ENCODE results near the gene SNCAIP.

SNCAIP gene

GRCh38 chr5:122401976-122402725 lies 90.1 kb downstream of the SNCAIP start:
- no peak for DNase-seq

GRCh38 chr5:122402955-122403685 lies 91.1 kb downstream of the SNCAIP start:
- no peak for DNase-seq

GRCh38 chr5:122404018-122404417 lies 92.0 kb downstream of the SNCAIP start:
- no peak for DNase-seq

GRCh38 chr5:122404653-122405362 lies 92.8 kb downstream of the SNCAIP start:
- no peak for DNase-seq

GRCh38 chr5:122405751-122406150 lies 93.7 kb downstream of the SNCAIP start:
- no peak for DNase-seq

GRCh38 chr5:122406181-122406580 lies 94.1 kb downstream of the SNCAIP start:
- DNase-seq: no peak

- DNase-seq: no peak
These were observed 96.7 kb downstream of the SNCAIP start for GRCh38 chr5:122408592-122409224.

- DNase-seq: no peak
These were observed 100.9 kb downstream of the SNCAIP start for GRCh38 chr5:122412966-122413365.

- DNase-seq: no peak
These were observed 101.7 kb downstream of the SNCAIP start for GRCh38 chr5:122413722-122414121.

- no peak for DNase-seq
These were observed 103.2 kb downstream of the SNCAIP start for GRCh38 chr5:122415030-122415800.

GRCh38 chr5:122415801-122416120 lies 103.7 kb downstream of the SNCAIP start:
- no peak for DNase-seq

- DNase-seq: no peak
These were observed 107.3 kb downstream of the SNCAIP start for GRCh38 chr5:122419142-122419894.

- no peak for DNase-seq
These were observed 108.1 kb downstream of the SNCAIP start for GRCh38 chr5:122420091-122420490.

GRCh38 chr5:122420537-122421236 lies 108.7 kb downstream of the SNCAIP start:
- no peak for DNase-seq

GRCh38 chr5:122421374-122422079 lies 109.5 kb downstream of the SNCAIP start:
- DNase-seq: no peak

GRCh38 chr5:122423221-122423620 lies 111.2 kb downstream of the SNCAIP start:
- no peak for DNase-seq

GRCh38 chr5:122424132-122424531 lies 112.1 kb downstream of the SNCAIP start:
- DNase-seq: no peak

GRCh38 chr5:122426301-122426700 lies 114.3 kb downstream of the SNCAIP start:
- no peak for DNase-seq

GRCh38 chr5:122427621-122428020 lies 115.6 kb downstream of the SNCAIP start:
- DNase-seq: no peak

GRCh38 chr5:122429545-122430318 lies 117.7 kb downstream of the SNCAIP start:
- DNase-seq: no peak

All from CD4-positive, alpha-beta T cell treated with Interleukin-17A for 1 hour (primary cell).